HepG2 (cell line): ENCODE data around the gene SGCE. TPM values are rescaled to one million over a fixed set of nuclear protein-coding genes. Genes with fewer than 3 reads are reported as not detected.

Experiments
- KAT8 ChIP-seq: IDR thresholded peaks from 2 replicates; pipeline ENCODE4 v1.6.1; 2016; ENCODE audit warnings: missing genetic modification reagents, missing compliant biosample characterization
- MBD4 ChIP-seq: IDR thresholded peaks from 2 replicates; pipeline ENCODE4 v1.6.1; 2012; ENCODE audit warnings: low read length, inconsistent platforms, borderline replicate concordance
- NR2F1 ChIP-seq, 2 experiments: fragments of 450-650 bp in 1 of 2; formaldehyde crosslinking in 1 of 2; IDR thresholded peaks; 2 replicates each; pipeline versions ENCODE4 v1.5.0 to v1.6.1; 2016 to 2020; ENCODE audit warnings: mild to moderate bottlenecking in 1 of 2, missing compliant biosample characterization in 1 of 2, missing genetic modification reagents in 1 of 2, moderate library complexity in 1 of 2
- PRDM10 ChIP-seq: sonication (generic); formaldehyde crosslinking; IDR thresholded peaks from 2 replicates; pipeline ENCODE4 v1.4.0; 2020; ENCODE audit warnings: low read depth, missing genetic modification reagents
- RARA ChIP-seq: IDR thresholded peaks from 2 replicates; pipeline ENCODE4 v1.6.1; 2016; ENCODE audit warnings: missing genetic modification reagents, missing compliant biosample characterization
- RERE ChIP-seq: IDR thresholded peaks from 2 replicates; pipeline ENCODE4 v1.6.1; 2016; ENCODE audit warnings: low read depth, missing genetic modification reagents, missing compliant biosample characterization
- TCF7 ChIP-seq: sonication (generic); IDR thresholded peaks from 2 replicates; pipeline ENCODE4 v1.6.1; 2016; ENCODE audit warnings: antibody characterized with exemption, low read depth
- TFDP1 ChIP-seq: IDR thresholded peaks from 2 replicates; pipeline ENCODE4 v1.6.1; 2016; ENCODE audit warnings: missing compliant biosample characterization, missing genetic modification reagents, borderline replicate concordance
- ZBTB37 ChIP-seq: sonication (generic); formaldehyde crosslinking; IDR thresholded peaks from 2 replicates; pipeline ENCODE4 v1.4.0; 2020; ENCODE audit warnings: mild to moderate bottlenecking, missing genetic modification reagents
- ZNF180 ChIP-seq: sonication (generic); formaldehyde crosslinking; IDR thresholded peaks from 2 replicates; pipeline ENCODE4 v1.4.0; 2020; ENCODE audit warnings: low read depth, missing genetic modification reagents, borderline replicate concordance
- ZNF274 ChIP-seq: sonication (generic); formaldehyde crosslinking; IDR thresholded peaks from 2 replicates; pipeline ENCODE4 v1.5.1; 2020; ENCODE audit warnings: mild to moderate bottlenecking, missing genetic modification reagents
- ZNF431 ChIP-seq: sonication (generic); formaldehyde crosslinking; IDR thresholded peaks from 2 replicates; pipeline ENCODE4 v1.9.0; 2022; ENCODE audit warnings: missing genetic modification reagents, low read depth, mild to moderate bottlenecking, borderline replicate concordance
- ZNF513 ChIP-seq: sonication (generic); formaldehyde crosslinking; conservative IDR thresholded peaks from 2 replicates; pipeline ENCODE4 v1.5.0; 2020; ENCODE audit warnings: missing genetic modification reagents
- polyA plus RNA-seq, 8 experiments: library from polyadenylated mRNA; depleted of rRNA in 3 of 8; stranded (reverse) in 7 of 8; unstranded in 1 of 8; fragments of >200 nt; fragmentation: Illumina TruSeq in 4 of 8; extraction: Trizol in 4 of 8; gene quantifications; 2 replicates each; pipeline versions ENCODE4 v1.2.1 to v1.2.3, GENCODE V29; 2011 to 2016; ENCODE audit warnings: low read depth in 4 of 8, missing spikeins in 1 of 8, mixed read lengths in 1 of 8; ENCODE audit not compliant: insufficient read depth in 1 of 8
- total RNA-seq, 5 experiments: library from RNA; depleted of rRNA; stranded (reverse); fragments of >200 nt; fragmentation: Illumina TruSeq; extraction: Trizol; gene quantifications; 2 replicates each; pipeline ENCODE4 v1.2.3, GENCODE V29; 2016; ENCODE audit warnings: low read depth in 1 of 5

The SGCE gene
- total and polyA plus RNA-seq, 2 of the 13 experiments (the other 11 are each of a cell fraction or from before 2014, with no cell fraction given) = 52.3 to 71.1 TPM

GRCh38 chr7:94697035-94697974 is 41.4 kb upstream of the SGCE start (continued):
- TF ChIP-seq ZNF513 = no peak
- TF ChIP-seq PRDM10 (CRISPR knock-in tag) = no peak
- peak; percentile 52; the same call in 1 of the 2 replicates for TF ChIP-seq KAT8 (CRISPR knock-in tag)
- TF ChIP-seq RARA (CRISPR knock-in tag) = peak; percentile 53; the same call in 1 of the 2 replicates
- 0 out of 2 replicates have a peak, but pooled peaks have one; percentile 44 for TF ChIP-seq RERE
- 0 out of 2 replicates have a peak, but pooled peaks have one; percentile 52 for TF ChIP-seq MBD4
- no peak for TF ChIP-seq ZNF431 (CRISPR knock-in tag)
- no peak for TF ChIP-seq TFDP1
- TF ChIP-seq ZNF180 (CRISPR knock-in tag) = no peak
- TF ChIP-seq ZNF274 (CRISPR knock-in tag) = no peak
- TF ChIP-seq TCF7 = no peak
- no peak for TF ChIP-seq ZBTB37 (CRISPR knock-in tag)
- TF ChIP-seq NR2F1 (CRISPR knock-in tag; IDR thresholded peaks at IDR 0.05) = peak; percentile 76 to 88
